Breast epithelium (tissue), 4 donors: Measurements from ENCODE around the gene PPP1R37. TPM values are rescaled to one million over a fixed set of nuclear protein-coding genes. Genes with fewer than 3 reads are reported as not detected.

ENCODE experiments used
- DNase-seq, 2 donors: peaks; one replicate each; pipeline ENCODE4 v3.0.0-alpha.2; 2019; ENCODE audit warnings: low spot score in 2 of 2
- H3K27ac ChIP-seq, 2 donors: fragments of 200-600 bp; sonication (generic) in 1 of 2; one replicate each; pipeline ENCODE4 v1.5.1; 2016 to 2019; ENCODE audit warnings: mild to moderate bottlenecking in 1 of 2
- H3K27me3 ChIP-seq, 2 donors: fragments of 200-600 bp; sonication (generic) in 1 of 2; one replicate each; pipeline versions ENCODE4 v1.5.1 to v1.6.0; 2017 to 2019; ENCODE audit warnings: control low read depth in 1 of 2, mild to moderate bottlenecking in 1 of 2
- H3K36me3 ChIP-seq: fragments of 200-600 bp; one replicate; pipeline ENCODE4 v1.5.1; 2019
- H3K4me1 ChIP-seq, 2 donors: fragments of 200-600 bp; sonication (generic); one replicate each; pipeline ENCODE4 v1.5.1; 2016 to 2019; ENCODE audit warnings: control low read depth in 1 of 2
- H3K4me3 ChIP-seq, 3 donors: fragments of 200-600 bp; sonication (generic); 1 replicate in 2 of 3; 2 replicates in 1 of 3; pipeline ENCODE4 v1.5.1; 2016 to 2019; ENCODE audit warnings: mild to moderate bottlenecking in 3 of 3, moderate library complexity in 2 of 3
- H3K9me3 ChIP-seq, 2 donors: fragments of 200-600 bp; sonication (generic) in 1 of 2; one replicate each; pipeline ENCODE4 v1.5.1; 2016 to 2019; ENCODE audit warnings: control low read depth in 1 of 2
- POLR2A ChIP-seq: fragments of 450-650 bp; IDR thresholded peaks from one replicate; pipeline ENCODE4 v1.6.1; 2016; ENCODE audit warnings: antibody characterized with exemption, mild to moderate bottlenecking, moderate library complexity
- POLR2AphosphoS5 ChIP-seq, 3 donors: sonication (generic); formaldehyde crosslinking; IDR thresholded peaks; one replicate each; pipeline ENCODE4 v1.6.1; 2017; ENCODE audit warnings: antibody characterized with exemption in 3 of 3
- intact Hi-C: fragments of 100-400 bp; cut with DNase I; formaldehyde crosslinking; loops from one replicate; pipeline ENCODE4 v1.15.1; 2023; ENCODE audit warnings: low total_unique reads
- total RNA-seq, 3 donors: library from RNA; depleted of rRNA; stranded (reverse); fragments of >200 nt; gene quantifications; one replicate each; pipeline ENCODE4 v1.1.0, GENCODE V29; 2016
- TF ChIP-seq, protein P1 (sequence below), 3 donors: fragments of 450-650 bp; IDR thresholded peaks; one replicate each; pipeline ENCODE4 v1.5.1; 2016 to 2017; ENCODE audit warnings: antibody characterized with exemption in 3 of 3, mild to moderate bottlenecking in 3 of 3, moderate library complexity in 3 of 3

Gene PPP1R37
- total RNA-seq, 3 donors from 2014 or later = 18.6 to 50.8 (median 33.8) TPM

DNA sequence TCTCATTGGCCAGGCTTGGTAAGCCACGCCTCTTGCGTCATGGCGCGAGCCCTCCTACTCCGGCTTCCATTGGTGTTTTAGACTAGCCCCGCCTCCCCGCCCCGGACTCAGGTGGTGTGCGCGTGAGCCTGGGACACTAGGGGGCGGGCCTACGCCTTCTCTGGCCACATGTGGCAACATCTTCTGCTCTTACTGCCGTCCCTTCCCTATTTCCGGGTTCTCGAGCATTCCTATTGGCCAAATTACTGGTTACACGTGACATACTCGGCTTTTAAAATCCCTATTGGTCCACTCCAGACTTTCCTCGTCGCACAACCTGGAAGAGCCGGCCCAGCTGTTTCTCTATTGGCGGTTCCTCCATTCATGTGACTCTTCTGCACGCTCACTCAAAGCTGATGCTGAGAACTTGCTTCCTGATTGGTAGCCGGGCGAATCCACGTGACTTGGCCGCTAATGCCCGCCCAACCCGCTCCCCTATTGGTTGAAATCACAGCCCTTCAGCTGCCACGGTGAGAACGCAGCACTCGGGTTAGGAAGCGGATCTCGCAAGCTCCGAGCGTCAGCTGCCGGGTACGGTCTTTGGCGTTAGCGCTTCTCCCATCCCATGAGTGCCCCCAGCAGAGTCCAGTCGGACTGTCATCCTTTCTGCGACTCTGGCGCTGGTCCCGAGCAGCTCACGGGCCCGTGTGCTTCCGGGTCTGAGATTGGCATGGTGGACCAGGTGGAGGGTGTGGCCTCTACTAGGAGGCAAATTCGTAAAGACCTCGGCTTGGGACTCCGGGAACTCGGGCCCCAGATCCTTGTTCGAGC is 85.5 kb downstream of the PPP1R37 start, which contains the start of gene BLOC1S3:
Gene BLOC1S3 (plus strand): TSS at position 523 of the 810 bp plus-strand sequence. CDS start 513 bp downstream, outside the sequence.
- intact Hi-C loops = no loop called here
- Histone ChIP-seq H3K36me3 (no peaks in the 10 kb centered on the region), H3K4me1 (peaks cover 0 to 2% of the 10 kb centered on the region in 2 donors), H3K9me3 (no peaks in the 10 kb centered on the region), H3K4me3 (peak within 1 kb of the TSS; percentile 91 to 92 (median 91)), H3K27me3 (no peaks in the 10 kb centered on the region), H3K27ac (peak within 1 kb of the TSS; percentile 95 to 97)
- TF ChIP-seq, protein P1, sequence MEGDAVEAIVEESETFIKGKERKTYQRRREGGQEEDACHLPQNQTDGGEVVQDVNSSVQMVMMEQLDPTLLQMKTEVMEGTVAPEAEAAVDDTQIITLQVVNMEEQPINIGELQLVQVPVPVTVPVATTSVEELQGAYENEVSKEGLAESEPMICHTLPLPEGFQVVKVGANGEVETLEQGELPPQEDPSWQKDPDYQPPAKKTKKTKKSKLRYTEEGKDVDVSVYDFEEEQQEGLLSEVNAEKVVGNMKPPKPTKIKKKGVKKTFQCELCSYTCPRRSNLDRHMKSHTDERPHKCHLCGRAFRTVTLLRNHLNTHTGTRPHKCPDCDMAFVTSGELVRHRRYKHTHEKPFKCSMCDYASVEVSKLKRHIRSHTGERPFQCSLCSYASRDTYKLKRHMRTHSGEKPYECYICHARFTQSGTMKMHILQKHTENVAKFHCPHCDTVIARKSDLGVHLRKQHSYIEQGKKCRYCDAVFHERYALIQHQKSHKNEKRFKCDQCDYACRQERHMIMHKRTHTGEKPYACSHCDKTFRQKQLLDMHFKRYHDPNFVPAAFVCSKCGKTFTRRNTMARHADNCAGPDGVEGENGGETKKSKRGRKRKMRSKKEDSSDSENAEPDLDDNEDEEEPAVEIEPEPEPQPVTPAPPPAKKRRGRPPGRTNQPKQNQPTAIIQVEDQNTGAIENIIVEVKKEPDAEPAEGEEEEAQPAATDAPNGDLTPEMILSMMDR (IDR thresholded peaks at IDR 0.05) = peak in 2 of 3 donors; percentile 34 to 51
- TF ChIP-seq POLR2A (peak; percentile 45), POLR2AphosphoS5 (IDR thresholded peaks at IDR 0.05) (peak; percentile 34 to 88 (median 88))
- peak; percentile 100 for DNase-seq

DNA sequence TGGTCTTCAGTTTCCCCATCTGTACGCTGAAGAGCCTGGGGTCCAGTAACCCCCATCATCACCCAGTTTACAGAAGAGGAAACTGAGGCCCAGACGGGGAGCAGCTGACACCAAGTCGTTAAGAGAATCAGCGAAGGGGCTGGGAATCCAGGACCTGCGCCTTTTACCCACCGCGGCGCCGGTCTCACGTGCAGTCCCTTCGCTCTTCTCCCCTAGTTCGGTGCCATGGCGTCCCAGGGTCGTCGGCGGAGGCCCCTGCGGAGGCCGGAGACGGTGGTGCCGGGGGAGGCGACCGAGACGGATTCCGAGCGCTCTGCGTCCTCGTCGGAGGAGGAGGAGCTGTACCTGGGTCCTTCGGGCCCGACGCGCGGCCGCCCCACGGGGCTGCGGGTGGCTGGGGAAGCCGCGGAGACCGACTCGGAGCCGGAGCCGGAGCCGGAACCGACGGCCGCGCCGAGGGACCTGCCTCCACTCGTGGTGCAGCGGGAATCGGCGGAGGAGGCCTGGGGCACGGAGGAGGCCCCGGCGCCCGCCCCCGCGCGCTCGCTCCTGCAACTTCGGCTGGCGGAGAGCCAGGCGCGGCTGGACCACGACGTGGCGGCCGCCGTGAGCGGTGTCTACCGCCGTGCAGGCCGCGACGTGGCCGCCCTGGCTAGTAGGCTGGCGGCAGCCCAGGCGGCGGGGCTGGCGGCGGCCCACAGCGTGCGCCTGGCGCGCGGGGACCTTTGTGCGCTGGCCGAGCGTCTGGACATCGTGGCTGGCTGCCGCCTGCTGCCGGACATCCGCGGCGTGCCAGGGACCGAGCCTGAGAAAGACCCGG is 86.3 kb downstream of the PPP1R37 start:
- Histone ChIP-seq H3K27ac (peak overlapping the region; percentile 84 to 95), H3K36me3 (no peaks in the 10 kb centered on the region), H3K27me3 (no peaks in the 10 kb centered on the region), H3K4me1 (peaks cover 0 to 2% of the 10 kb centered on the region in 2 donors), H3K4me3 (peak overlapping the region; percentile 73 to 91 (median 74)), H3K9me3 (no peaks in the 10 kb centered on the region)
- intact Hi-C loops = no loop called here
- TF ChIP-seq, protein P1 (IDR thresholded peaks at IDR 0.05) = no peak
- TF ChIP-seq POLR2A (no peak), POLR2AphosphoS5 (IDR thresholded peaks at IDR 0.05) (no peak)
- DNase-seq = no peak

DNA sequence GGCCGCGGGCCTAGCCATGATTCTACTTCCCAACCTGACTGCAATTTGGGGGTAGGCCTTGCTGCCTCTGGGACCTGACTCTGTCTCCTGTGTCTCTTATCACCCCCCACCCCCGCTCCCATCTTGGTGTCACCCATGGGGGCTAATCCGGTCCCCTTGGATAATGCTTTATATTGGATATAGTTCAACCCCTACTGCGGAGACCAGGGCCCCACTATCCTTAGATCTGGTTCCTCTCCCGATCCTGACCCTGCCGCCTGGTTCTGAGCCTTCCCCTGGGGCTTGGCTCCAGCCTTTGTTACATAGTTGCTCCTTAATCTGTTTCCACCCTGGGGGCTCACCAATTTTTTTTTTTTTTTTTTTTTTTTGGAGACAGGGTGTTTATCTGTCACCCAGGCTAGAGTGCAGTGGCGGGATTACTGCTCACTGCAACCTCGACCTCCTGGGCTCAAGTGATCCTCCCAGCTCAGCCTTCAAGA is 87.0 kb downstream of the PPP1R37 start:
- H3K27ac ChIP-seq = peak overlapping the region; percentile 84 to 95
- no peak for TF ChIP-seq POLR2AphosphoS5 (IDR thresholded peaks at IDR 0.05)
- no peak for TF ChIP-seq POLR2A
- TF ChIP-seq, protein P1 (IDR thresholded peaks at IDR 0.05) = no peak

DNA sequence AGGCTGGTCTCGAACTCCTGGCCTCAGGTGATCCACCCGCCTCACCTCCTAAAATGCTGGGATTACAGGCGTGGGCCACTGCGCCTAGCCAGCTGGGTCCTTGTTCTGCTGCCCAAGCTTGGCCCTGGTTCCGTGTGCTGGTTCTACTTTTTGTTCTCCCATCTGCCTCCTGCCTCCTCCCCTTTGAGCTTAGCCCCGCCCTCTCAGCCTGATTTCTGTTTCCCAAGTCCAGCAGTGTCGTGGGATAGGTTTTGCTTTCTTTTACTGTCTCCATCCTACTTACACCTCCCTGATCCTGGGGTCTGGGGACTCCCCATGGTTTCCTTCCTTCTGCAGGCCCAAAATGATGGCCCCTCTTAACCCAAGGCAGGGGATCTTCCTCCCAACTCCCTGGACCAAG is 88.0 kb downstream of the PPP1R37 start:
- peaks cover 0 to 2% of the 10 kb centered on the region in 2 donors for H3K4me1 ChIP-seq
- DNase-seq = no peak
- no peak overlapping the region for H3K4me3 ChIP-seq
- TF ChIP-seq, protein P1 (IDR thresholded peaks at IDR 0.05) = no peak
- TF ChIP-seq POLR2AphosphoS5 (IDR thresholded peaks at IDR 0.05) = no peak
- no peak for TF ChIP-seq POLR2A
- H3K36me3 ChIP-seq = no peaks in the 10 kb centered on the region
- intact Hi-C loops = no loop called here
- no peaks in the 10 kb centered on the region for H3K27me3 ChIP-seq
- H3K27ac ChIP-seq = no peak overlapping the region
- no peaks in the 10 kb centered on the region for H3K9me3 ChIP-seq

More for the DNA sequence above, 87.0 kb downstream of the PPP1R37 start:
- peaks cover 0 to 2% of the 10 kb centered on the region in 2 donors for H3K4me1 ChIP-seq
- H3K9me3 ChIP-seq = no peaks in the 10 kb centered on the region
- no peaks in the 10 kb centered on the region for H3K36me3 ChIP-seq
- peak overlapping the region; percentile 73 to 91 (median 74) for H3K4me3 ChIP-seq
- intact Hi-C loops = no loop called here
- no peak for DNase-seq
- no peaks in the 10 kb centered on the region for H3K27me3 ChIP-seq
